PFSK-1 (cell line): ENCODE measurements around the gene FANCD2.

ENCODE experiments used
- FOXP2 ChIP-seq: optimal IDR thresholded peaks from 2 replicates; pipeline ENCODE3; 2011; ENCODE audit warnings: borderline replicate concordance, control low read depth, inconsistent platforms; ENCODE audit not compliant: insufficient read depth; ENCODE audit errors: extremely low read length, extremely low read depth
- POLR2AphosphoS5 ChIP-seq: IDR thresholded peaks from 2 replicates; pipeline ENCODE4 v1.6.1; 2012; ENCODE audit warnings: low read depth, mild to moderate bottlenecking, control low read depth, low read length, moderate library complexity
- REST ChIP-seq, 2 experiments: IDR thresholded peaks; 2 replicates each; pipeline versions ENCODE4 v1.6.1 to v1.8.0; 2011 to 2012; ENCODE audit warnings: low read depth in 2 of 2, low read length in 2 of 2, control low read depth in 1 of 2, inconsistent platforms in 1 of 2, mild to moderate bottlenecking in 1 of 2, moderate library complexity in 1 of 2; ENCODE audit not compliant: insufficient read depth in 1 of 2
- SIN3A ChIP-seq: IDR thresholded peaks from 2 replicates; pipeline ENCODE4 v1.6.1; 2012; ENCODE audit warnings: mild to moderate bottlenecking, low read length, moderate library complexity, borderline replicate concordance; ENCODE audit not compliant: insufficient read depth
- TAF1 ChIP-seq: IDR thresholded peaks from 2 replicates; pipeline ENCODE4 v1.6.1; 2012; ENCODE audit warnings: low read length, control low read depth, borderline replicate concordance; ENCODE audit not compliant: insufficient read depth

DNA sequence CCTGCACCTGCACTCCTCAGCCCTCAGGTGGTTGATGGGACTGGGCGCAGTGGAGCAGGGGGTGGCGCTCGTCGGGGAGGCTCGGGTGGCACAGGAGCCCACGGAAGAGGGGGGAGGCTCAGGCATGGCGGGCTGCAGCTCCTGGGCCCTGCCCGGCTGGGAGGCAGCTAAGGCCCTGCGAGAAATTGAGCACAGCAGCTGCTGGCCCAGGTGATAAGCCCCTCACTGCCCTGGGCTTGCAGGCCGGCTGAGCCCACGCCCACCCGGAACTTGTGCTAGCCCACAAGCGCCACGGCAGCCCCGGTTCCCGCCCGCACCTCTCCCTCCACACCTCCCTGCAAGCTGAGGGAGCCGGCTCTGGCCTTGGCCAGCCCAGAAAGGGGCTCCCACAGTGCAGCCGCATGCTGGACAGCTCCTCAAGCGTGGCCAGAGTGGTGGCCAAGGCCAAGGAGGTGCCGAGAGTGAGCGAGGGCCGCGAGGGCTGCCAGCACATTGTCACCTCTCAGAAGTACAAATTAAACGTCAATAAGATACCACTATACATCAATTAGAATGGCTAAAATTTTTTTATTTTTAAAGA, 110.3 kb downstream of the FANCD2 start:
- no peak for TF ChIP-seq TAF1
- no peak for TF ChIP-seq POLR2AphosphoS5
- TF ChIP-seq REST (IDR thresholded peaks at IDR 0.05; ENCODE audit: insufficient read depth in 1 of 2, low read depth in 2 of 2, low read length in 2 of 2): peak in 1 of 2 experiments; percentile 72; a peak in 2 of 4 replicates
- TF ChIP-seq SIN3A: no peak
- TF ChIP-seq FOXP2: no peak
